ENCODE measurements around the gene UCP3.

GRCh38 chr11:74019860-74020259 lies 11.0 kb upstream of the UCP3 start:
- TF ChIP-seq CTCF (IDR thresholded peaks at IDR 0.05; ENCODE audit: low read depth, low read length) (no peak), EZH2phosphoT487 (IDR thresholded peaks at IDR 0.05; ENCODE audit: low read depth) (no peak)
